AG10803 (cell line): Measurements from ENCODE around the gene RASA3.
A peak's percentile ranks its signal among the peaks of the same experiment; 100 is the strongest.

Experiments
- DNase-seq: peaks from one replicate; pipeline ENCODE4 v3.0.0; 2010; ENCODE audit warnings: low read depth
- H3K4me3 ChIP-seq: 2 replicates; pipeline ENCODE4 v1.5.1; 2011; ENCODE audit warnings: mild to moderate bottlenecking, low read length, control low read depth
- TF ChIP-seq, protein P1 (sequence below): conservative IDR thresholded peaks from 2 replicates; pipeline ENCODE4 v1.5.1; 2011; ENCODE audit warnings: mild to moderate bottlenecking, low read length, control low read depth, inconsistent platforms

The RASA3 gene

DNA sequence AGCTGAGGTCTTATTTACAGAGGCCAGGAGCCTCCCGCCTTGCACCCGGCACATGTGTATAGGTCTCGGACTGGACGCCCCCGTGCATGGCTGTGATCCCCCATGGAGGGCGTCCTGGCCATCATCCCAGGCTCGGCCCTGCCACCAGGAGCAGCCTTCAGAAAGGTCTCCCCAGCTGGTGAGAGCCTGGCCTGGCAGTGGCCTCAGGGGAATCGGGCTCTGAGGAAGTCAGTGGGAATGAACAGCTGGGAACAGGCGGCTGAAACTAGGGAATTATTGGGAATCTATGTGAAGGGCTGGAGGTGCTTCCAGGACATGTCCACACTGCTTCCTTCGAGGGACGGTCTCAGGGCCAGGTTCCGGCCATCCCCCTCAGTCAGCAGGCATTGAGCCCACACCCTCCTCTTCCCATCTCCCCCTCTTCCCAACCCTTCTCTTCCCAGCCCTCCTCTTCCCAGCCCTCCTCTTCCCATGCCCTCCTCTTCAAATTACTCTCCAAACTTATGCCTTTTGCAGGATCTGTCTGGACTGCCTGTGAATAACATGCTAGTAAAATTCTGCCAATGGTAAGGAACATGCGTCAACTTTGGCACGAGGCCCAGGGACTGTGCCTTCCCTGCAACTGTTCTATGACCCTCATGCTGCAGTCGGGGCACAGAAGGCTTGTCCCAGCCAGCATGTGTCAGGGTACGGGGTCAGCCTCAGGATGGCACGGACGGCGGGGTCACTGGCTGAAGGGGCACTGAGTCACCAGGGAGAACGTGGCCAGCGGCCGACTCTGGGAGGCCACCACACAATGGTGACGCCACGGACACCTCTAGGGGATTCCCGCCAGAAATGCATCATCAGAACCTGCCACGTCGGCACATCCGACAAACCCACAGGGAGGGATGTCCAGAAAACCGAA is 134.3 kb downstream of the RASA3 start:
- no peak overlapping the region for H3K4me3 ChIP-seq
- DNase-seq: peak; percentile 64
- TF ChIP-seq, protein P1, sequence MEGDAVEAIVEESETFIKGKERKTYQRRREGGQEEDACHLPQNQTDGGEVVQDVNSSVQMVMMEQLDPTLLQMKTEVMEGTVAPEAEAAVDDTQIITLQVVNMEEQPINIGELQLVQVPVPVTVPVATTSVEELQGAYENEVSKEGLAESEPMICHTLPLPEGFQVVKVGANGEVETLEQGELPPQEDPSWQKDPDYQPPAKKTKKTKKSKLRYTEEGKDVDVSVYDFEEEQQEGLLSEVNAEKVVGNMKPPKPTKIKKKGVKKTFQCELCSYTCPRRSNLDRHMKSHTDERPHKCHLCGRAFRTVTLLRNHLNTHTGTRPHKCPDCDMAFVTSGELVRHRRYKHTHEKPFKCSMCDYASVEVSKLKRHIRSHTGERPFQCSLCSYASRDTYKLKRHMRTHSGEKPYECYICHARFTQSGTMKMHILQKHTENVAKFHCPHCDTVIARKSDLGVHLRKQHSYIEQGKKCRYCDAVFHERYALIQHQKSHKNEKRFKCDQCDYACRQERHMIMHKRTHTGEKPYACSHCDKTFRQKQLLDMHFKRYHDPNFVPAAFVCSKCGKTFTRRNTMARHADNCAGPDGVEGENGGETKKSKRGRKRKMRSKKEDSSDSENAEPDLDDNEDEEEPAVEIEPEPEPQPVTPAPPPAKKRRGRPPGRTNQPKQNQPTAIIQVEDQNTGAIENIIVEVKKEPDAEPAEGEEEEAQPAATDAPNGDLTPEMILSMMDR: no peak

DNA sequence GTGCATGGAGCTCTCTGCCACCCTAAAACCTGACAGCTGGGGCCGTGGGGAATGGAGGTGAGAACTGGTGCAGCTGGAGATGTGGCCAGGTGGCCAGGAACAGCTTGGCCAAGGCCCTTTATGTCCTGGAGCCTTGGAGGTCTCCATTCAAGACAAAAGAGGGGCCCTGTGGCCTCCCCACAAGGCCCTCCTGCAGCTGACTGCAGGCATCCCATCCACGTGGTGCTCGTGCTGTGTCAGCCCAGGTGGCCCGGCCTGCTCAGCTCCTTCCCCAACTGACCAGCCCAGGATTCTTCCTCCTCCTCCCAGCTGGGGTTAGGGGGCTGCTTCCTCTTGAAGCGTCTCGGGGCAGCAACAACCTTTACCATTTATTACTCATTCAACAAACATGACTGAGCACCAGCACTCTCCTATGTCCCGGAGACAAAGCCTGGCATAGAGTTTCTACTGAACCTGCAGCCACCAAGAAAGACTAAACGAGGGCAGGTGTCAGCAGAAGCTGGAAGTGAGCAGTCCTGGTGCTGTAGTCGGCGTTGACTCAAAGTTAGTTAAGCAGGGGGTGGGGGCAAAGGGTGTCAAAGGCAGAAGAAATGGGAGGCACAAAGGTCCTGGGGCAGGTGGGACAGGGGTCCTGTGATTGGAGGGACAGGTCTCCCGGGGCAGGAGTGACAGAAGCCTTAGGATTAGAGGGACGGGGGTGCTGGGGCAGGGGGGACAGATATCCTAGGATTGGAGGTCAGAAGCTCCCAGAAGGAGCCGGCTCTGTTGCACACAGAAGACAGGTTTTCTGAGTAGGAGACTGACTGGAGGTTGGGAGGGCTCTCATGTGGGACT is 135.3 kb downstream of the RASA3 start:
- H3K4me3 ChIP-seq: no peak overlapping the region
- no peak for DNase-seq
- TF ChIP-seq, protein P1: no peak

DNA sequence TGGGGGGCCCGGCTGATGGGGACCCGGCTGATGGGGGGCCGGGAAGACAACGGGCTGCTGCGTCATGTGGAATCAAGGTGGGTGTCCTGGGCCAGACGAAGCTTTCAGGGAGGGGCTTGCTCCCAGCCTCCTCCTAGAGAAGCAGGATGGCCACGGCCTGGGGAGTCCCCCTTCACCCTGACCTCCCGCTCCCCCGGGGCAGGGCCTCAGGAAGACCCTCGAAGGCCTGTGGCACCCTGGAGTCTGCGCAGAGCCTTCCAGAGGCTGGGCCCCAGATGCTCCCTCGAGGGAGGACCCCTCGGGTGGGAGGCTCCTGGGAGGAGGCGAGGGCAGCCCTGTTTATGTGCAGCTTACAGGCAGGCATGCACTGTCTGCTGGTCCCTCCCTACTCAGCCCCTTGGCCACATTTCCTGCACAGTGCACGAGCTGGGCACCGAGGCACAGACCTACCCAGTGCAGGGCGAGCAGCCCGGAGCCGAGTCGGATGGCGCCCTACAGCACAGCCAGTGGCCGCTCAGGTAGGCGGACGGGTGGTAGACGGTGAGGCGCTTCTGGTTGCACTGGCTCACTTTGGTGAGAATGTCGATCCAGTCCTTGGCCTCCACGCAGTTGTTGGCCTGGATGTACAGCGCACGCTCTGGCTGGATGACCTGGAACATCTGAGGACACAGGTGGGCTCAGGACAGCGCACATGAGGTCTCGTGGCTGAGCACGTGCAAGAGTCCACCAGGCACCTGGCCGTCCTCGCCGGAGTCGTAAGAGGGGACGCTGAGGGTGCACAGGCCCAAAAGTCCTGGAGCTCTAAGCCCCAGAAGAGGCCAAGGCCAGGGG is 136.1 kb downstream of the RASA3 start:
- TF ChIP-seq, protein P1: no peak
- no peak overlapping the region for H3K4me3 ChIP-seq
- no peak for DNase-seq

DNA sequence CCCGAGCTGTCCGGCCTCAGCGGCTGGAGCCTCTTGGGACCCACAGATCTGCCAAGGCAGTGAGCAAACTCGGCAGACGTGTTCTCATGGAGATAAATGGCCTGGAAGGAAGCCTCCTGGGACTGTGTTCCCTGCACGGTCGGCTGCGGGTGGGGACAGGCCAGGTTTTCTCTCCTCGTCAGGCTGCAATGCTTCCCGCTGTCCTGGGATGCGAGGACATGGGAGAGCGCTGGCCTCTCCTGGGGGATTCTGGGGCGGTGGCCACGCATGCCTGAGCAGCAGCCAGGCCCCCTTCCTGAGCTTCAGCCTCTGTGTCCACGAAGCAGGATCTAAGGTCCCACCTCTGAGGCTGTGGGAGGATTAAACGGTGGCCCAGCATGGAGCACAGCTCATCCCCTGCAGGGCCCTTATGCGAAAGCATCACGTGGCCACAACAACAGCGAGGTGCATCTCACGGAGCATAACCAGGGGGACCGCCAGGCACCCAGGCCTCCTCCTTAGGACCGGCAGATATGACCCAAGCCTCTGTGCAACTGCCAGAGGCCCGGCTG is 137.3 kb downstream of the RASA3 start:
- DNase-seq: no peak
- no peak overlapping the region for H3K4me3 ChIP-seq
- TF ChIP-seq, protein P1: no peak

DNA sequence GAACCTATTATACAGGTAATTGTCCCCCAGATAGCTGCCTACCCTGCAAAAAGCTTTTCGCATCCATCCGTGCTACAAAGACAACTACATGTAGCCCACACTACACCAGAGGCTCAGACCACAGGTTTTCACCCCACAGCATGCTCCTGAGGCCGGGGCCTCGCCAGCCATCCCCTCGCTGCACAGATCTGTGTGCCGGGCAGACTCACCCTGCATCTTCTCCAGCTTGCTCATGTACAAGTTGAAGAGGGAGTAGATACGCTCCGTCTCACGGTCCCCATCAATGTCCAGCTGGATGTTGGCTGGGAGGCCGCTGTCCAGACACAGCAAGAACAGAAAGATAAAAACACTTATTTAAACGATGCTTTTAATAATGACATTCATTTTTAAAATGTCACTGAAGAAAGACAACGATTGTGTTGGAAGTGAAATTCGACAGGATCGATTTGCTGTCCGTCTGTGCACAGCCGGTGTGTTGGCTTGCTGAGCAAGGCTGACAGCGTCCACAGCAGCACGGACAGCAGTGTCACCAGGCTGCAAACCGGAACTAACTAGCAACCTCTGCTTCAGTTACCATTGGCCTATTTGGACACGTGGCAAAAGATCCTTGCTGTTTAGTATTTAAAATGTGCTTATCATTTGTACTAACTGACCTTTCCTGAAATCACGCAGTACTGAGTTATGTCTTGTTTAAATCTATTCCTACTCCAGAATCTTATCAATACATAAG is 140.0 kb downstream of the RASA3 start:
- H3K4me3 ChIP-seq: no peak overlapping the region
- no peak for DNase-seq
- TF ChIP-seq, protein P1: no peak

DNA sequence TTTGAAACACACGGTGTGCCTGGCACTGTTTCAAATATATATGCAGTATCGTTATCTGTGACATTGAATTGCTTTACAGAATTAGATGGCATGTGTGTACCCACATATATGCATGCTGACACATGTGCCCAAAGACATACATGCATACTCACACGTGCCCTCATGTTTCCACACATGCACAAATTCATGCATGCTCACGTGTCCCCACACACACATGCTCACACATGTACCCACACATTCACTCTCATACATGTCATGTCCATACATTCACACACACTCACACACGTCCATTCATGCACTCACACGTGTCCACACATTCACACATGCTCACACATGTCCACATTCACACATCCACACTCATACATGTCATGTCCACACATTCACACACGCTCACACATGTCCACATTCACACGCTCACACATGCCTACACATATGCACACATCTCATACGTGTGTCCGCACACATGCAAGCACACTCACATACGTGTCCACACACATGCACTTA is 140.7 kb downstream of the RASA3 start:
- H3K4me3 ChIP-seq: no peak overlapping the region
- no peak for DNase-seq
- TF ChIP-seq, protein P1: no peak
